Vagina (tissue), 2 donors: ENCODE measurements around the gene PRAMEF13. TPM values are rescaled to one million over a fixed set of nuclear protein-coding genes. Genes with fewer than 3 reads are reported as not detected.
"Not testable (repeated sequence)": the region's sequence is repeated elsewhere in the genome, so short reads cannot be mapped to it uniquely, and the experiment has no call there.

Source experiments
- DNase-seq, 2 donors: peaks; one replicate each; pipeline ENCODE4 v3.0.0-alpha.2; 2017; ENCODE audit errors: extremely low spot score in 2 of 2
- H3K27ac ChIP-seq: fragments of 200-600 bp; sonication (generic); one replicate; pipeline ENCODE4 v1.5.1; 2019
- H3K27me3 ChIP-seq: fragments of 200-600 bp; sonication (generic); one replicate; pipeline ENCODE4 v1.5.1; 2019
- H3K36me3 ChIP-seq, 2 donors: fragments of 200-600 bp; sonication (generic); one replicate each; pipeline ENCODE4 v1.5.1; 2017 to 2019
- H3K4me1 ChIP-seq: fragments of 200-600 bp; sonication (generic); one replicate; pipeline ENCODE4 v1.5.1; 2019
- H3K4me3 ChIP-seq, 2 donors: fragments of 200-600 bp; sonication (generic); 1 replicate in 1 of 2; 2 replicates in 1 of 2; pipeline ENCODE4 v1.5.1; 2016 to 2019
- H3K9me3 ChIP-seq: fragments of 200-600 bp; sonication (generic); one replicate; pipeline ENCODE4 v1.5.1; 2019
- POLR2A ChIP-seq, 2 donors: fragments of 450-650 bp; IDR thresholded peaks; one replicate each; pipeline ENCODE4 v1.6.1; 2017; ENCODE audit warnings: antibody characterized with exemption in 2 of 2, mild to moderate bottlenecking in 2 of 2, moderate library complexity in 2 of 2
- POLR2AphosphoS5 ChIP-seq, 2 donors: sonication (generic); formaldehyde crosslinking; IDR thresholded peaks; one replicate each; pipeline ENCODE4 v1.9.0; 2017; ENCODE audit warnings: antibody characterized with exemption in 2 of 2, mild to moderate bottlenecking in 2 of 2, low read depth in 1 of 2; ENCODE audit not compliant: insufficient read depth in 1 of 2
- intact Hi-C: fragments of 100-400 bp; cut with DNase I; formaldehyde crosslinking; loops from one replicate; pipeline ENCODE4 v1.15.1; 2023
- total RNA-seq: library from RNA; depleted of rRNA; stranded (reverse); fragments of >200 nt; gene quantifications from one replicate; pipeline ENCODE4 v1.2.3, GENCODE V29; 2016
- TF ChIP-seq, protein P1 (sequence below), 3 experiments: fragments of 450-650 bp in 2 of 3; fragments of 200-600 bp in 1 of 3; sonication (generic) in 1 of 3; IDR thresholded peaks; one replicate each; pipeline ENCODE4 v1.5.1; 2017 to 2019; ENCODE audit warnings: antibody characterized with exemption in 3 of 3, mild to moderate bottlenecking in 2 of 3, moderate library complexity in 2 of 3

Gene PRAMEF13
- total RNA-seq, 1 donor from 2014 or later = not detected

DNA sequence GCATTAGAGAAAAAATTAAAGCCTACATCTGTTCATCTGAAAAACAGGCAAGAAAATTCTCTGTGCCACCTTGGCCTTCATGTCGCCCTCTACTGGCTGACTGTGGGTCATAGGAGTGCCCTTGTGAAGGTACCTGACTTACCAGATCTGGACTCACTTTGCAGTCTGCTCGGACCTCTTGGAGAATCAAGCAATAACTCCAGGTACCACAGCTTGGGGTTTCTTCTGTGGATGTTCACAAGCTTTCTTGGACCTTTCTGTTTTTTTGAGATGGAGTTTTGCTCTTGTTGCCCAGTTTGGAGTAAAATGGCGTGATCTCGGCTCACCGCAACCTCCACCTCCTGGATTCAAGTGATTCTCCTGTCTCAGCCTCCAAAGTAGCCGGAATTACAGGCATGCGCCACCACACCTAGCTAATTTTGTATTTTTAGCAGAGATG is 27.2 kb upstream of the PRAMEF13 start:
- no peak overlapping the region for H3K4me3 ChIP-seq
- H3K4me1 ChIP-seq = no peaks in the 10 kb centered on the region
- no peak for DNase-seq
- H3K27me3 ChIP-seq = no peaks in the 10 kb centered on the region
- no peaks in the 10 kb centered on the region for H3K36me3 ChIP-seq
- intact Hi-C loops = no loop called here
- no peak overlapping the region for H3K27ac ChIP-seq
- no peaks in the 10 kb centered on the region for H3K9me3 ChIP-seq
- TF ChIP-seq, protein P1, sequence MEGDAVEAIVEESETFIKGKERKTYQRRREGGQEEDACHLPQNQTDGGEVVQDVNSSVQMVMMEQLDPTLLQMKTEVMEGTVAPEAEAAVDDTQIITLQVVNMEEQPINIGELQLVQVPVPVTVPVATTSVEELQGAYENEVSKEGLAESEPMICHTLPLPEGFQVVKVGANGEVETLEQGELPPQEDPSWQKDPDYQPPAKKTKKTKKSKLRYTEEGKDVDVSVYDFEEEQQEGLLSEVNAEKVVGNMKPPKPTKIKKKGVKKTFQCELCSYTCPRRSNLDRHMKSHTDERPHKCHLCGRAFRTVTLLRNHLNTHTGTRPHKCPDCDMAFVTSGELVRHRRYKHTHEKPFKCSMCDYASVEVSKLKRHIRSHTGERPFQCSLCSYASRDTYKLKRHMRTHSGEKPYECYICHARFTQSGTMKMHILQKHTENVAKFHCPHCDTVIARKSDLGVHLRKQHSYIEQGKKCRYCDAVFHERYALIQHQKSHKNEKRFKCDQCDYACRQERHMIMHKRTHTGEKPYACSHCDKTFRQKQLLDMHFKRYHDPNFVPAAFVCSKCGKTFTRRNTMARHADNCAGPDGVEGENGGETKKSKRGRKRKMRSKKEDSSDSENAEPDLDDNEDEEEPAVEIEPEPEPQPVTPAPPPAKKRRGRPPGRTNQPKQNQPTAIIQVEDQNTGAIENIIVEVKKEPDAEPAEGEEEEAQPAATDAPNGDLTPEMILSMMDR (IDR thresholded peaks at IDR 0.05) = no peak
- TF ChIP-seq POLR2A (IDR thresholded peaks at IDR 0.05) (no peak), POLR2AphosphoS5 (IDR thresholded peaks at IDR 0.05; ENCODE audit: insufficient read depth in 1 of 2, low read depth in 1 of 2) (no peak)

DNA sequence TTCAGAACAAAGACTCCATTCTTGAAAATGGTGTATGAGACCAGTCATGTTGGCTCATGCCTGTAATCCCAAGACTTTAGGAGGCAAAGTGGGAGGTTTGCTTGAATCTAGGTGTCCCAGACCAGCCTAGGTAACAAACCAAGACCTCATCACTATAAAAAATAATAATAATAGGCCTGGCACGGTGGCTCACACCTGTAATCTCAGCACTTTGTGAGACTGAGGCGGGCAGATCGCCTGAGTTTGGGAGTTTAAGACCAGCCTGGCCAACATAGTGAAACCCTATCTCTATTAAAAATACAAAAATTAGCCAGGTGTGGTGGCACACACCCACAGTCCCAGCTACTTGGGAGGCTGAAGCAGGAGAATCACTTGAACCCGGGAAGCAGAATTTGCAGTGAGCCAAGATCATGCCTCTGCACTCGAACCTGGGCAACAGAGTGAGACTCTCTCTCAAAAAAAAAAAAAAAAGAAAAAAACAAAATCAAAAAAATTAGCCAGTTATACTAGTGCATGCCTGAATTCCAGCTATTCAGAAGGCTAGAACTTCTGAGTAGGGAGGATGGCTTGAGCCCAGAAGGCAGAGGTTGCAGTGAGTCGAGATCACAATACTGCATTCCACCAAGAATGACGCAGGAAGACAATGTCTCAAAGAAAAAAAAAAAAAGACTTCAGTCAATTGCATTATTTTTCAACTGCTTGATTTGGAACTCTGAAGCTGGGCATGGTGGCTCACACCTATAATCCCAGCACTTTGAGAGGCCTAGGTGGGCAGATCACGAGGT is 26.3 kb upstream of the PRAMEF13 start:
- H3K4me3 ChIP-seq, H3K27me3 ChIP-seq, intact Hi-C loops, DNase-seq, H3K9me3 ChIP-seq, H3K4me1 ChIP-seq, H3K36me3 ChIP-seq, H3K27ac ChIP-seq: not testable (repeated sequence)

DNA sequence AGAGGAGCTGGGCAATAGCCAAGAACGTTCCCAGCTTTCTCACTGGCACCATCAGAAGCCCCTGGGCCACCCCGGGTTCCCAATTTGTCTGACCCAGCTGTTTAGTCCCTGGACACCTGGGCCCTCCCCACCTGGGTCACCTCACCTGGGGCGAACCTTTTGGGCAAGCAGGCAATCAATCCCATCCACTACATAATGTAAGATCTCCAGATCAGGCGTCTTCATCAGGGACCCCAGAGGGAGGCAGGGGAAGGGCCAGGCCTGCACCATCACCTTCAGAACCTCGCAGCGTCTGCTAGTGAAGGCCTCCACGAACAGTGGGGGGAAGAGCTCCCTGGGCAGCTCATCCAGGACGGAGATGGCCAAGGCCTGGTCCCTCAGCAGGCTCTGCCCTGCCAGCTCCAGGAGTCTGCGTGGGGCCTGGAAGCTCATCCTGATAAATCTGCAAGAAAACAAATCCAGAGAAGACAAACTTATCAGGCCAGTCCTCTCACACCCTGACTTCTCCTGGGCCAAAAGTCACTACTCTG is 24.5 kb upstream of the PRAMEF13 start, which contains the start of gene PRAMEF18:
PRAMEF18 (minus strand) TSS at position 480 of the 530 bp plus-strand sequence; CDS start at position 432, 48 bp downstream.
- H3K36me3 ChIP-seq, intact Hi-C loops, DNase-seq, H3K4me3 ChIP-seq, H3K9me3 ChIP-seq, H3K27ac ChIP-seq, H3K27me3 ChIP-seq, H3K4me1 ChIP-seq: not testable (repeated sequence)

DNA sequence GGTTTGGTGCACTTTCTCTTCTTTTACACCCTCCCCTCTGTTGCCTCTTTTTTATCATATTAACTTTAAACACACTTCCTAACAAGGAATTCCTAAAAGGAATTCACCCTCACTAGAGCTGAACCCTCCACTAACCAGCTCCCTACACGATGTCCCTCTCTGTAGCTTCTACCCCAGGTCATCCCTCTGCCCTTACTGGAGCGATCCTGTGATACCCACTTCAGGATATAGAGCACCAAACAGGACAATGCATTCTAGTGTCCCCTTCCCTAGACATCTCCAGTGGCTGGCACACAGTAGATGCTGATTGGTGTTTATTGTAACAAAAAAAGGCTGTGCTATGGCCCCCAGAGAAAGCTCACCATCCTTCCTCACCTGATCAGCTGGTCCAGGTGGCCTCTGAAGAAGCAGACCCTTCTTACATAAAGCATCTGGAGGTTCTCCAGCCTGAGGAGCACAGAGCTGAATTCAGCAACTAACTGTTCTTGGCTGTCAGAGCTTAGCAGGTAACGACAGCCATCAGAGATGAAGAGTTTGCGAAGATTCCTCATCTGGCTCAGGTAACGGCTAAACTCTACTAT is 23.4 kb upstream of the PRAMEF13 start:
- TF ChIP-seq, protein P1 (IDR thresholded peaks at IDR 0.05) = no peak
- TF ChIP-seq POLR2AphosphoS5 (IDR thresholded peaks at IDR 0.05; ENCODE audit: insufficient read depth in 1 of 2, low read depth in 1 of 2) = no peak
- intact Hi-C loops = no loop called here
- H3K4me1 ChIP-seq = no peaks in the 10 kb centered on the region
- H3K27me3 ChIP-seq = no peaks in the 10 kb centered on the region
- H3K9me3 ChIP-seq = no peaks in the 10 kb centered on the region
- H3K36me3 ChIP-seq = no peaks in the 10 kb centered on the region
- H3K27ac ChIP-seq = no peak overlapping the region
- DNase-seq = no peak
- H3K4me3 ChIP-seq = no peak overlapping the region

DNA sequence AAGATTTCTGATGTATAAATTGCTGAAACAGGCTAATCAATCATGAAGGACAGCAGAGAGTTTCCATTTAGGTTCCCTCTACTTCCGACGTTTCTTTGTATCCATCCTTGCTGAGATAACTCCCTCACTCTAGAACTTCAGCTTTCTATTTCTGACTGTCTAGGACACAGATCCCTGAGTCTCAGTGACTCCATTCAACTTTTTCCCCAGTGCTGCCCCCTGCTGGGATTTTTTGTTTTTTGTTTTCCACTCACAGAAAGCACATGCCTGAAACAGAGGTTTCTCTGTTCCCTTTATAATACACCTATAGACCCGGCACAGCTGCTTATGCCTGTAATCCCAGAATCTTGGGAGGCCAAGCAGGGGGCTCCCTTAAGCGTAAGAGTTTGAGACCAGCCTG is 21.6 kb upstream of the PRAMEF13 start:
- H3K4me1 ChIP-seq, DNase-seq, H3K4me3 ChIP-seq, H3K27me3 ChIP-seq, H3K27ac ChIP-seq, H3K9me3 ChIP-seq, H3K36me3 ChIP-seq, intact Hi-C loops: not testable (repeated sequence)

DNA sequence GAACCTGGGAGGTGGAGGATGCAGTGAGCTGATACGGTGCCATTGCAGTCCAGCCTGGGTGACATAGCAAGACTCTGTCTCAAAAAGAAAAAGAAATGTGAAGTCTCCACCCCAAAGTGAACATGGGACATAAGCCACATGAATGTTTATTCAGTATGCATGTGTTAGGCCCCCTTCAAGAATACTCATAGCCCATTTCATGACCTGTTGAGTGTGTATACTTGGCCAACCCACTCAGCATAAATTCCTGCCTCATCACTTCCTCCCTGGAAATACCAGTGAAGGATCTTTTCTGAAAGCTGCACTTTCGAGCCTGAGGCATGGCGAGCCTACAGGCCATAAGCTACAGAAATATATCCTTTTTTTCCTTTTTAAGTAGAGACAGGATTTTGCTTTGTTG is 18.0 kb upstream of the PRAMEF13 start:
- H3K27me3 ChIP-seq, DNase-seq, intact Hi-C loops, H3K4me1 ChIP-seq, H3K4me3 ChIP-seq, H3K9me3 ChIP-seq, H3K36me3 ChIP-seq, H3K27ac ChIP-seq: not testable (repeated sequence)

DNA sequence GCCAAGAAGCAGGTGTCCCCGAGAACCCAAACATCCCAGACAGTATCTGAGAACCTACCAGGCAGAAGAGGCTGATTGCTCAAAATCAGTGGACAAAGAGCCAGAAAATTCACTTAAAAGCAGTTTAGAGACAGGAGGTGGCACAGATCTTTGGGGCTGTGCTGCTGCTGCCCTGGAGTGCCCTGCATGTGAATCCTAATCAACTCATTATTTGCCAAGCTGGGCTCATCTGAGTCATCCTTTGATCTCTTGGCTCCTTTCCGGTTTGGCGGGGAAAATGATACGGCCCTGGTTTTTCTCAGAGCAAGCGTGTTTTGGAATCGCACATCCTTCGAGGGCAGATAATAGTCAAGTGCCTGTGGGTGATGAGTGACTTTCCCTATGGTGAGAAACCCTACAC is 15.4 kb upstream of the PRAMEF13 start:
- H3K27ac ChIP-seq, H3K27me3 ChIP-seq, H3K4me3 ChIP-seq, DNase-seq, H3K4me1 ChIP-seq, H3K36me3 ChIP-seq, H3K9me3 ChIP-seq, intact Hi-C loops: not testable (repeated sequence)

DNA sequence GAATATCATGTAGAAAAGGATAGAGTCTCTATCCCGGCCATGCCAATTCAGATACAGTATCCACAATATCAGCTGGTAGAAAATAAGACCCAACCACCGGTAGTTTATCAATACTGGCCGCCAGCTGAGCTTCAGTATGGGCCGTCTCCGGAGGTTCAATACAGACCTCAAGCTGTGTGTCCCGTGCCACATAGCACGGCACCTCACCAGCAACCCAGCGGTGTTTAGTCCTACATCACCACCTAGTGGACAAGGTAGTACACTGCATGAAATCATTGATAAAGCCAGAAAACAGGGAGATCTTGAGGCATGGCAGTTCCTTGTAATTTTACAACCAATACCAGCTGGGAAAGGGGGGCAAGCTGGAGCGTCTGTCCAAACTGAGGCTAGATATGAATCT is 7.5 kb upstream of the PRAMEF13 start:
- H3K4me1 ChIP-seq, DNase-seq, H3K4me3 ChIP-seq, H3K36me3 ChIP-seq, H3K9me3 ChIP-seq, intact Hi-C loops, H3K27ac ChIP-seq, H3K27me3 ChIP-seq: not testable (repeated sequence)

DNA sequence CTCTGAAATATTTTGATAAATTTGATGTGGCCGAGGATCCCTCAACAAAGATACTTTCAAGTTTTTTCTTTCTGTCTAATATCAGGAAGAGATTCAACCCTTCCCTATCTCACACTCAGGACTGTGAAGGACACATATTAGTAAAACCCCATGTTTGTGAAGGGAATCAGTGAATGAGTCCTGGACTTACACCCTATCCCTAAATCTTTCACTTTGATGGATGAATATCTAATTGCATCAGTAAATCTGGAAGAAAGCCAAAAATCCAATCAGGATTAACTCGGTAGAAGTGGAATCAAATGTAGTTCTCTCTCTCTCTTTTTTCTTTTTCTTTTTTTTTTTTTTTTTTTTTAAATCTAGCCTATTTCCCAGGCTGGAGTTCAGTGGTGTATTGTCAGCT is 29.7 kb downstream of the PRAMEF13 start, which contains the start of gene PRAMEF9:
PRAMEF9 (plus strand) TSS at position 301 of the 400 bp plus-strand sequence. CDS start 3,433 bp downstream, outside the sequence.
- H3K36me3 ChIP-seq, H3K27me3 ChIP-seq, intact Hi-C loops, DNase-seq, H3K4me1 ChIP-seq, H3K4me3 ChIP-seq, H3K9me3 ChIP-seq, H3K27ac ChIP-seq: not testable (repeated sequence)

DNA sequence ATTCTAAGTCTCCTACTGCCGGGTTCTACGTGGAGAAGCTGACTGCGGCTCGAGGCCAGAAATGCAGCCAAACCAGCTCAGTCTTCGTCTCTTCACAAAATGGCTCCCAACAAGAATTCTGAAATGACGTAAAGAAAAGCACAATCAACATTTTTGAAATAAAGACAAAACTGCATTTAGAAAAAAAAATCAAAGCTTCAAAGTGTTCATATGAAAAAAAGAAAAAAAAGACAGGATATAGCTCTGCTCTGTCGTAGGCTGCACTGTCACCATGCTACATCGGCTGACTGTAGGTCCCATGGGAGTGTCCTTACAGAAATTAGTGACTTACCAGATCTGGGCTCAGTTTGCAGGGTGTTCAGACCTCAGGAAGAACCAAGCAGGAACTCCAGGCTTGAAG is 35.7 kb downstream of the PRAMEF13 start, which contains the start of gene HNRNPCL4:
HNRNPCL4 (minus strand) TSS at position 101 of the 400 bp plus-strand sequence. CDS start 164 bp downstream, outside the sequence.
- H3K27me3 ChIP-seq, DNase-seq, H3K4me1 ChIP-seq, H3K36me3 ChIP-seq, H3K27ac ChIP-seq, intact Hi-C loops, H3K4me3 ChIP-seq, H3K9me3 ChIP-seq: not testable (repeated sequence)

DNA sequence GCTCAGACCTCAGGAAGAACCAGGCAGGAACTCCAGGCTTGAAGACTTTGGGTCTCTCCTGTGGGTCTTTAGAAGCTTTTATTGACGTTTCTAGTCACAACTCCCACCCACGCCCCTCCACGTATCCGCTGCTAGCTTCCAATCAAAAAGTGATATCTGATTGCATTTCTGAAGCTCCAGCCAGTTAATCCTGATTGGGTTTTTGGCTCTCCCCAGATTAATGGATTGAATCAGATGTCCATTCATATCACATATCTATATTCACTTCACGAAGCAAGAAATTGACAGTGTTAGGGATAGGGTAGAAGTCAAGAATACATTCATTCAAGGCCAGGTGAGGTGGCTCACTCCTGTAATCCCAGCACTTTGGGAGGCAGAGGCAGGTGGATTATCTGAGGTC is 45.3 kb downstream of the PRAMEF13 start, which contains the start of gene PRAMEF26:
PRAMEF26 (minus strand) TSS at position 101 of the 400 bp plus-strand sequence. CDS start 2,914 bp downstream, outside the sequence.
- H3K4me3 ChIP-seq, intact Hi-C loops, H3K4me1 ChIP-seq, H3K36me3 ChIP-seq, H3K27ac ChIP-seq, DNase-seq, H3K27me3 ChIP-seq, H3K9me3 ChIP-seq: not testable (repeated sequence)
